ENCODE results near the gene NHSL2. TPM values are rescaled to one million over a fixed set of nuclear protein-coding genes. Genes with fewer than 3 reads are reported as not detected.

The NHSL2 gene
- total RNA-seq, 4 donors from 2014 or later, result 10.4 to 35.8 (median 13.9) TPM

GRCh38 chrX:72110051-72110875, 199.6 kb downstream of the NHSL2 start:
- H3K9me3 ChIP-seq, result no peaks in the 10 kb centered on the region
- TF ChIP-seq POLR2A (IDR thresholded peaks at IDR 0.05), result no peak
- TF ChIP-seq CTCF (IDR thresholded peaks at IDR 0.05), result no peak
- TF ChIP-seq EP300 (IDR thresholded peaks at IDR 0.05), result no peak
- TF ChIP-seq POLR2AphosphoS5 (IDR thresholded peaks at IDR 0.05), result no peak
- no peaks in the 10 kb centered on the region for H3K27me3 ChIP-seq
- H3K36me3 ChIP-seq, result no peaks in the 10 kb centered on the region
- ATAC-seq, result no peak
- H3K27ac ChIP-seq, result no peak overlapping the region
- H3K4me1 ChIP-seq, result peaks cover 0 to 23% (median 0%) of the 10 kb centered on the region in 3 donors
- WGBS, 2 donors (ENCODE audit: low coverage in 1 of 2), result 63% methylated on average over 11 of the region's 13 CpGs; no CpG with 5 or more reads in 1 of the 2 donors
- H3K4me3 ChIP-seq, result no peak overlapping the region

DNA sequence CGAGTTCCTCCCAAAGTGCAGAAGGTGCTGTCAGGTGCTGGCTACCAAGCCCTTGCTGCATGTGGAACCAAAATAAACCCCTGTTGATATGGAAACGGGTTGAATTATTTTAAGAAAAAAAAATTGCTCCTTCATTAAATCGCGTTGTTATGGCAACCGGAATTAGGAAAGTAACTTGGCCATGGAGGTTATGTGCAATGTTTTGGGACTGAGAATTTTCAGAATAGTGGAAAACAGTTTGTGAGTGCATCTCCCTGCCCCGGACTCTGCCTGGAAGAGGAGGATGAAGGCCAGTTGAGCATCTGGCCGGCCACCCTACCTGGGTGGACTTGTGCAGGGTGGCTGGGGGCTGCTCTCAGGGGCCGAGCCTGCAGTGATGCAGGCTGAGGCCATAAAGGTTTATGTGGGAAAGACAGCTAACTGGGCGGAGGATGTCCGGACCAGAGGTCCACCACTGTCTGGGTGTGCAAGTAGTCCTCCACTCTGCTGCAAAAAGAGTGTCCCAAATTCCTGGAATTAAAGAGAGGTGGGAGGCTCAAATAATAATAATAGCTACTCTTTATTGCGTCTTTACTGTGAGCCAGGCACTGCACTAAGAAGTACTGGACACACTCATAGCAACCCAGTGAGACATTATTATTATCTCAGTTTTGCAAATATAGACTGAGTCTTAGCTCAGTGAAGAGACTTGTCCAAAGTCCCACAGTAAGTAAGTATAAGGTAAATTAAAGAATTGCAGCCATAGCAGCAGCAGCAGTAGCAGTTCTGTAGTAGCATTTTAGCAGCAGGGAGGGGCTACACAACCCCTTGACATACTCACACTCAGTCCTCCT, 200.4 kb downstream of the NHSL2 start:
- no peak for TF ChIP-seq EP300 (IDR thresholded peaks at IDR 0.05)
- TF ChIP-seq CTCF (IDR thresholded peaks at IDR 0.05), result no peak
- TF ChIP-seq POLR2AphosphoS5 (IDR thresholded peaks at IDR 0.05), result no peak
- no peak for TF ChIP-seq POLR2A (IDR thresholded peaks at IDR 0.05)
- H3K4me1 ChIP-seq, result peaks cover 0 to 28% (median 0%) of the 10 kb centered on the region in 3 donors
- no peak overlapping the region for H3K27ac ChIP-seq
- no peak overlapping the region for H3K4me3 ChIP-seq
- no peak for ATAC-seq
- H3K36me3 ChIP-seq, result no peaks in the 10 kb centered on the region
- no peaks in the 10 kb centered on the region for H3K27me3 ChIP-seq
- WGBS, 2 donors (ENCODE audit: low coverage in 1 of 2), result 74 to 80% methylated on average over 6 to 9 of the region's 11 CpGs
- H3K9me3 ChIP-seq, result no peaks in the 10 kb centered on the region

DNA sequence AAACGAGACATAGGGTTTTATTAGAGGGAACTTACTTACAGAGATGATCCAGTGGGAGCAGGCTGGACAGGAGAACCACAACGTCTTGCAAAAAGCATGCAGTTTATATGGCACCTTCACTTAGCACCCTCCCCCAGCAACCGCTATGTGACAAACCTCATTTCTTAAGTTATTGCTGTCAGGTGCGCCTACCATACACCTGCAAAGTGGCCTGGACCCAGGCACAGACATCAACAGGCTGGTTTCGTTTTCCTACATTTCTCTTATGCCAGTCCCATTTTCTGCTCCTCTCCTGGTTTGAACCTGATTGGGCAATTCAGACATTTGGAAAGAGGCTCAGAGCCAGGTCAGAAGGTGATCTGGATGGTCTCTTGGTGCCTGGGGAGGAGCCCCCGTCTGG, 202.8 kb downstream of the NHSL2 start:
- ATAC-seq, result no peak
- no peaks in the 10 kb centered on the region for H3K36me3 ChIP-seq
- 60% methylated on average over 1 of the region's 6 CpGs; no CpG with 5 or more reads in 1 of the 2 donors for WGBS, 2 donors (ENCODE audit: low coverage in 1 of 2)
- no peak for TF ChIP-seq POLR2AphosphoS5 (IDR thresholded peaks at IDR 0.05)
- TF ChIP-seq POLR2A (IDR thresholded peaks at IDR 0.05), result no peak
- TF ChIP-seq EP300 (IDR thresholded peaks at IDR 0.05), result no peak
- no peak for TF ChIP-seq CTCF (IDR thresholded peaks at IDR 0.05)
- H3K27me3 ChIP-seq, result no peaks in the 10 kb centered on the region
- H3K4me1 ChIP-seq, result peaks cover 0 to 28% (median 0%) of the 10 kb centered on the region in 3 donors
- no peaks in the 10 kb centered on the region for H3K9me3 ChIP-seq
- H3K4me3 ChIP-seq, result no peak overlapping the region
- peak overlapping the region in 3 of 4 donors; percentile 47 to 63 (median 61) for H3K27ac ChIP-seq

GRCh38 chrX:72114306-72114705, 203.7 kb downstream of the NHSL2 start:
- ATAC-seq, result no peak
- 76 to 100% methylated on average over 1 to 5 of the region's 6 CpGs for WGBS, 2 donors (ENCODE audit: low coverage in 1 of 2)
- no peaks in the 10 kb centered on the region for H3K36me3 ChIP-seq
- H3K27me3 ChIP-seq, result no peaks in the 10 kb centered on the region
- H3K27ac ChIP-seq, result peak overlapping the region in 3 of 4 donors; percentile 47 to 63 (median 61)
- no peak overlapping the region for H3K4me3 ChIP-seq
- no peak for TF ChIP-seq EP300 (IDR thresholded peaks at IDR 0.05)
- TF ChIP-seq POLR2A (IDR thresholded peaks at IDR 0.05), result no peak
- no peak for TF ChIP-seq CTCF (IDR thresholded peaks at IDR 0.05)
- TF ChIP-seq POLR2AphosphoS5 (IDR thresholded peaks at IDR 0.05), result no peak
- H3K9me3 ChIP-seq, result no peaks in the 10 kb centered on the region
- peaks cover 0 to 28% (median 0%) of the 10 kb centered on the region in 3 donors for H3K4me1 ChIP-seq

All from gastroesophageal sphincter (tissue), 4 donors.